ENCODE results near the gene TIMM13. TPM values are rescaled to one million over a fixed set of nuclear protein-coding genes. Genes with fewer than 3 reads are reported as not detected.

Gene TIMM13
- total and polyA plus RNA-seq, 2 donors (not counting 3 experiments of a cell fraction or from before 2014, with no cell fraction given) = 154 to 160 TPM

DNA sequence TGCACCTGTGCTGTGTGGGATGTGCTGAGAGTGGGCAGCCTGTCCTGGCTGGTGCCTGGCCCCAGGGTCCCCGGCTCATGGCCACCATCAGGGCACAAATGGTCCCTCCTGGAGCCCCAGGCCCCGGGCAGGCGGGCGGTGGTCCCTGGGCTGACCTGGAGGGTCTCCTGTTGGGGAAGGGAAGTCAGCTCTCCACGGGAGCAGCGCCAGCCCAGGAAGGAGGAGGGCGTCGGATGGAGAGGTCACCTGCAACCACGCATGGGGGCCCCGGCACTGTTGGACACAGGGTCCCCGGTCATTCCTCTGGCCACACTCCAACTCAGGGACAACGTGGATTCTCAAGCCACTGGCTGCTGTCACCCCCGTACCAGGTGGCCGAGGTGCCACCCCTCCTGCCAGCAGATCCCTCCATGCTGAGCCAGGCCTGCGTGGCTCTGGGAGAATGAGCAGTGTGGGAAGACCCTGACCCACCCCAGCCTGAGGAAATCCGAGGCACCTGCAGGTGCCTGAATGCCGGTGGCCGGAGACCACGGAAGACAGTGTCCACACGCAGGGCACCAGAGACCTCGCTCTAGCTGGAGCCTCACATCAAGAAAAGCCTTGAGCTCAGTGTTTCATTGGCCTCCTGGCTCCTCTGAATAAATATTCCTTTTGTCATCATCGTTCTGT is 15.9 kb upstream of the TIMM13 start:
- intact Hi-C loops (cut with micrococcal nuclease) (no loop called here), dilution Hi-C loops (cut with MboI; ENCODE audit: extremely low pct_ligation_motif_present, low sequenced_read_pairs) (no loop called here)
- Histone ChIP-seq H4K20me1 (replicated peaks; ENCODE audit: control insufficient read depth, extremely low read depth, insufficient read depth, low read length) (no peaks in the 10 kb centered on the region), H3K4me3 (replicated peaks in 1 of 3; ENCODE audit: insufficient read depth in 1 of 3, low read depth in 1 of 3, low read length in 3 of 3) (no peak overlapping the region), H3K9ac (replicated peaks; ENCODE audit: extremely low read depth, insufficient read depth, low read length) (no peak overlapping the region), H3K27ac (ENCODE audit: insufficient read depth, low read depth, low read length) (no peak overlapping the region), H3K79me2 (ENCODE audit: control insufficient read depth, insufficient read depth, low read length) (peaks cover 73% of the 10 kb centered on the region), H3K4me2 (ENCODE audit: insufficient read depth, low read length) (no peak overlapping the region), H3K27me3 (ENCODE audit: control insufficient read depth in 2 of 2, insufficient read depth in 2 of 2, low read length in 2 of 2) (no peaks in the 10 kb centered on the region), H3K9me3 (replicated peaks; ENCODE audit: control insufficient read depth, insufficient read depth, low read length) (no peaks in the 10 kb centered on the region), H3K9me1 (replicated peaks; ENCODE audit: control insufficient read depth, extremely low read depth, insufficient read depth, low read length) (no peaks in the 10 kb centered on the region), H3K36me3 (ENCODE audit: control insufficient read depth in 2 of 2, extremely low read depth in 1 of 2, insufficient read depth in 2 of 2, low read length in 2 of 2) (peaks cover 2 to 18% of the 10 kb centered on the region in 2 experiments), H2AFZ (ENCODE audit: low read depth, low read length) (no peak overlapping the region), H3K4me1 (ENCODE audit: control insufficient read depth, extremely low read depth, insufficient read depth, low read length) (no peaks in the 10 kb centered on the region)
- ChIA-PET CTCF (no interaction called here), POLR2A (interaction anchor here (1.0 kb wide), 1 partner anchor 33 kb away, joined by 5 read pairs; the partner anchor contains the start of gene GADD45B)
- DNase-seq (ENCODE audit: low read depth, low spot score) (no peak), FAIRE-seq (no peak)
- TF ChIP-seq, protein P1, sequence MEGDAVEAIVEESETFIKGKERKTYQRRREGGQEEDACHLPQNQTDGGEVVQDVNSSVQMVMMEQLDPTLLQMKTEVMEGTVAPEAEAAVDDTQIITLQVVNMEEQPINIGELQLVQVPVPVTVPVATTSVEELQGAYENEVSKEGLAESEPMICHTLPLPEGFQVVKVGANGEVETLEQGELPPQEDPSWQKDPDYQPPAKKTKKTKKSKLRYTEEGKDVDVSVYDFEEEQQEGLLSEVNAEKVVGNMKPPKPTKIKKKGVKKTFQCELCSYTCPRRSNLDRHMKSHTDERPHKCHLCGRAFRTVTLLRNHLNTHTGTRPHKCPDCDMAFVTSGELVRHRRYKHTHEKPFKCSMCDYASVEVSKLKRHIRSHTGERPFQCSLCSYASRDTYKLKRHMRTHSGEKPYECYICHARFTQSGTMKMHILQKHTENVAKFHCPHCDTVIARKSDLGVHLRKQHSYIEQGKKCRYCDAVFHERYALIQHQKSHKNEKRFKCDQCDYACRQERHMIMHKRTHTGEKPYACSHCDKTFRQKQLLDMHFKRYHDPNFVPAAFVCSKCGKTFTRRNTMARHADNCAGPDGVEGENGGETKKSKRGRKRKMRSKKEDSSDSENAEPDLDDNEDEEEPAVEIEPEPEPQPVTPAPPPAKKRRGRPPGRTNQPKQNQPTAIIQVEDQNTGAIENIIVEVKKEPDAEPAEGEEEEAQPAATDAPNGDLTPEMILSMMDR (IDR thresholded peaks at IDR 0.05; ENCODE audit: extremely low read depth in 1 of 2, insufficient read depth in 1 of 2, low read depth in 1 of 2, low read length in 2 of 2) = no peak
- TF ChIP-seq MYC (IDR thresholded peaks at IDR 0.05; ENCODE audit: low read depth, low read length) (no peak), MAX (IDR thresholded peaks at IDR 0.05; ENCODE audit: insufficient read depth, insufficient read length) (no peak), JUN (IDR thresholded peaks at IDR 0.05; ENCODE audit: borderline replicate concordance, insufficient read depth, insufficient read length, low read depth) (no peak), FOS (IDR thresholded peaks at IDR 0.05; ENCODE audit: borderline replicate concordance, insufficient read depth, low read length) (no peak), POLR2AphosphoS5 (IDR thresholded peaks at IDR 0.05; ENCODE audit: insufficient read depth, low read depth, low read length) (no peak), GATA2 (IDR thresholded peaks at IDR 0.05; ENCODE audit: insufficient read depth, insufficient read length, low read depth, low read length) (no peak), EZH2 (IDR thresholded peaks at IDR 0.05; ENCODE audit: borderline replicate concordance, low read depth, low read length, severe bottlenecking) (no peak), POLR2A (IDR thresholded peaks at IDR 0.05; ENCODE audit: low read depth, low read length) (no peak)
- no TSS peak for BruUV-seq (replicated peaks)

Data from endothelial cell of umbilical vein (primary cell).